ENCODE results near the gene NRBP1.
"Not testable (repeated sequence)": the region's sequence is repeated elsewhere in the genome, so short reads cannot be mapped to it uniquely, and the experiment has no call there.

The NRBP1 gene

DNA sequence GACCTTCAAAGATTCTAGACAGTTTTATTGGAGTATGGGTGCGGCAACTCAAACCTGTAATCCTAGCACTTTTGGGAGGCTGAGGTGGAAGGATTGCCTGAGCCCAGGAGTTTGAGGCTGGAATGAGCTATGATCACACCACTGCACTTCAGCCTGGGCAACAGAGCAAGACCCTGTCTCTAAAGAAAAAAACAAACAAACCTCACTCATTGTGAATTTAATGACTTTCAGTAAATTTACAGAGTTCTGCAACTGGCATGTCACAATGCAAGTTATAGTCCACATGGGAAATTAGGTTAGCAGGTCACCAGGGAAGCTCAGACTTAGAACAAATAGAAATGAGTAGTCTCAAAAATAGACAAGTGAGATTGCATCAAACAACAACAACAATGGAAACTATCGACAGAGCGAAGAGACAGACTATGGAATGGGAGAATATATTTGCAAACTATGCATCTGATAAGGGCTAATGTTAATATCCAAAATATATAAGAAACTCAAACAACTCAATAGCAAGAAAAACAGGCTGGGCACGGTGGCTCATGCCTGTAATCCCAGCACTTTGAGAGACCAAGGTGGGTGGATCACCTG is 6.7 kb upstream of the NRBP1 start:
- no peak for DNase-seq (ENCODE audit: low spot score)

DNA sequence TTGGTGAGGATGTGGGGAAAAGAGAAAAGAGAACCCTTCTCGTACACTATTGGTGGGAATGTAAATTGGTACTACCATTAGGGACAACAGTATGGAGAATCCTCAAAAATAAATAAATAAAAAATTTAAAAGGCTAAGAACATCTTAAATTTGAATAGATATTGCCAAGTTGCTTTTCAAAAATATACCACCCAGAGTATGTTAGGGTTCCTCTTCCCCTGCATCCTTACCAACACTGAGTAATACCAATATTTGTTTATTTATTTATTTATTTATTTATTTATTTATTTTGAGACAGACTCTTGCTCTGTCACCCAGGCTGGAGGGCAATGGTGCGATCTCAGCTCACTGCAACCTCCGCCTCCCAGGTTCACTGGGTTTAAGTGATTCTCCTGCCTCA is 5.5 kb upstream of the NRBP1 start:
- DNase-seq (ENCODE audit: low spot score) = no peak

DNA sequence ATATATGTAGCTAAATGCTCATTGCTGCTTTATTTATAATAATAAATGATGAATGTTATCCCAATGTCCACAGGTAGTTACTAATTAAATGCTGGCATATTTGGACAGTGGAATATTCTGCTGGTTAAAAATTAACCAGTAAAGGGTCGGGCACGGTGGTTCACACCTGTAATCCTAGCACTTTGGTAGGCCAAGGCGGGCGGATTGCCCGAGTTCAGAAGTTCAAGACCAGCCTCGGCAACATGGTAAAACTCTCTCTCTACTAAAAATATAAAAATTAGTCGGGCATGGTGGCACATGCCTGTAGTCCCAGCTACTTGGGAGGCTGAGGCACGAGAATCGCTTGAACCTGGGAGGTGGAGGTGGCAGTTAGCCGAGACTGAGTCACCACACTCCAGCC is 3.4 kb upstream of the NRBP1 start:
- not testable (repeated sequence) for DNase-seq (ENCODE audit: low spot score)

- DNase-seq (ENCODE audit: low spot score) = no peak
Measured at GRCh38 chr2:27427863-27428212, 593 bp upstream of the NRBP1 start.

- DNase-seq (ENCODE audit: low spot score) = peak; percentile 91
Measured at GRCh38 chr2:27428978-27429541, 629 bp downstream of the NRBP1 start.

- peak; percentile 83 for DNase-seq (ENCODE audit: low spot score)
Measured at GRCh38 chr2:27431395-27431794, 3.0 kb downstream of the NRBP1 start.

DNA sequence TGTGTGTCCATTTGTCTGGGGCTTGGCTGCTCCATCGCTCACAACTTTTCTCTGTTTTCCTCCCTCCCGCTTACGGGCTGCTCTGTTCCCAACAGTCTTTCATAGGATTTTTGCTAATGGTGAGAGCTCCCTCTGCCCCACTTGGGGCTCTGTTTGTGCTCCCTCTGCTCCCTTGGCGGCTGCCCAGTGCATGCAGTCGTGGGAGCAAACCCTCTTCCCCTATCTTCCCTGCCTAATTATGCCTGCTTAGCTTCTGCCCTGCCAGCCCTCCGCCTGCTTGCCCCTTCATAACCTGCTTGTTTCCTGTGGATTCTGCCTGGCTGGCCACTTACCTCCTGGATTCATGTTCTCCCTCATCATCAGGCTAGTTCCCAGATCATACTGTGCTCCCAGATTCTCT is 7.2 kb downstream of the NRBP1 start:
- no peak for DNase-seq (ENCODE audit: low spot score)

DNA sequence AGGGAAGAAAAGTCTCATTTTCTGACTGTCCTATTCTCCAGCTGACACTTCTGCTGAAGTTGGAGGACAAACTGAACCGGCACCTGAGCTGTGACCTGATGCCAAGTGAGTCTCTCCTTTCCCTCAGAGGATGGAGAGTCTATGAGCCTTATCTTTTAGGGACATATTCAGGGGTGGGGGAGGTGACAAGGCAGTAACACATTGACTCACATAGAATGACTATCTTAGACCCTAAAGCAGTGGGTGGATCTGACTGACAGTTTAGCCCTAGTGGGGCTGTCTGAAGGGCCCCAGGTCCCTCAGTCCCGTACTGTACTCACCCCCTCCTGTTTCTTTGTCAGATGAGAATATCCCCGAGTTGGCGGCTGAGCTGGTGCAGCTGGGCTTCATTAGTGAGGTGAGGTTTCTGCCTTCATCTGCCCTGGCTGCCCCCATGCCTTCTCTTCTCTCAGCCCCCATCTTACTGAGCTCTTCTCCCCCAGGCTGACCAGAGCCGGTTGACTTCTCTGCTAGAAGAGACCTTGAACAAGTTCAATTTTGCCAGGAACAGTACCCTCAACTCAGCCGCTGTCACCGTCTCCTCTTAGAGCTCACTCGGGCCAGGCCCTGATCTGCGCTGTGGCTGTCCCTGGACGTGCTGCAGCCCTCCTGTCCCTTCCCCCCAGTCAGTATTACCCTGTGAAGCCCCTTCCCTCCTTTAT is 12.9 kb downstream of the NRBP1 start:
- DNase-seq (ENCODE audit: low spot score) = no peak

- peak; percentile 64 for DNase-seq (ENCODE audit: low spot score)
Measured at GRCh38 chr2:27441958-27442919, 13.8 kb downstream of the NRBP1 start, which contains the start of gene KRTCAP3. TSS of gene KRTCAP3 (plus strand) at chr2:27442381. CDS start at chr2:27442413, 32 bp downstream.

DNA sequence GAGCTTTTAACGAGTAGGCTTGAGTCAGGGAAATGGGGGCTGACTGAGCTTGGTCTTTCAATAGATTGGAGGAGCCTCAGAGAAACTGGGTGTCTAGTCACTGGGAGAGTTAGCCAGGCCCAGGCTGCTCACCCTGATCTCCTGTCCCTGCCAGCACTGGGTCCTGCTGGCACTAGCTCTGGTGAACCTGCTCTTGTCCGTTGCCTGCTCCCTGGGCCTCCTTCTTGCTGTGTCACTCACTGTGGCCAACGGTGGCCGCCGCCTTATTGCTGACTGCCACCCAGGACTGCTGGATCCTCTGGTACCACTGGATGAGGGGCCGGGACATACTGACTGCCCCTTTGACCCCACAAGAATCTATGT is 14.5 kb downstream of the NRBP1 start:
- no peak for DNase-seq (ENCODE audit: low spot score)

DNA sequence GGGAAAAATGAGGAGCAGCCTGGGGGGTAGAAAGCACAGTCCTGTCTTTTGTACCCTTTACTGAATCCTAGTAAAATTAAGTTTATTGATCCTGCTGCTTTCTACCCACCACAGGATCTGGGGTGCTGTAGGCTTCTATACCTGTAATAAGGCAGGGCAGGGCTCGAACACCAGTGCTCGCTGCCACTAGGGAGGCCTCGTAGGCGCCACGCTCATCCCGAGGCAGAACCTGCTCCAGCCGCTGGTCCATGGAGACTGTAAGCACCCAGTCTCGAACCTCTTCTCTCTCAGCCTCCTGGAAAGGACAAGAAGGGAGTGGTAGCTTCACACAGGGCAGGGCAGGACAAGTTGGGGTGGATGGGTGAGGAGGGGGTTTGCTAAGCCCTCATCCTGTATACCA is 16.7 kb downstream of the NRBP1 start:
- no peak for DNase-seq (ENCODE audit: low spot score)

DNA sequence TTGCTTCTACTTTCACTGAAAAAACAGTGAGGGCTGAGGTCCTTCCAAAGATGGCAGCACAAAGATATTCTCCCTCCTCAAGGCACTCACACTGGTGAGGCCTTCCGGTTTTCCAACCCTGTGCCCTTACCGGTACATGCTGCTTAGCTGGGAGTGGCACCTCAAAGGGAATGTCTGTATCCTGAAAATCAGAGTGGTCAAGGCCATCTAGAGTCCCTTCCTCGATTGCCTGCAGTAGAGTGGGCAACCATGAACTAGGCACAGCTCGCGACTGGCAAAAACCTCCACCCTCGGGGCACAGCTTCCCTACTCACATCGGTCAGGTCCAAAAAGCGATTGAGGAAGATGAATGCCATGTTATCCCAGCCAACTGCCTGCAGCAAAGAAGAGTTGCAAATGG is 17.2 kb downstream of the NRBP1 start:
- DNase-seq (ENCODE audit: low spot score) = no peak

DNA sequence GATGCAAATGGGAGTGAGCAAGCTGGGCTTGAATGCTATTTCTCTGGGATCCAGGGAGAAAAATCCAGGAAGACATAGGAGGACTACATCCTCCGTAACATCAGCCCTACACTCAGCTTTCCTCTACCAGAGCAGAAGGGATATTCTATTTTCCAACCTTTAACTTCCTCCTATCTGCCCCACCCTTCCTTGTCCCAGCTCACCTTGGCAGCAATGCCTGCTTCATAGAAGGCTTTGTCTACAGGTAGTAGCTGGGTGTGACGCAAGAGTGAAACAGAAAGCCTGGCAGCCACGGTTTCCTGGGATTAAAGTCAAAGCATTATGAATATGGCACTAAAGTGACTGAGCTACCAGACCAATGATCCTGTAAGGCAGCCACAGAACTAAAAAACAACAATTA is 17.6 kb downstream of the NRBP1 start:
- peak; percentile 61 for DNase-seq (ENCODE audit: low spot score)

- peak; percentile 17 for DNase-seq (ENCODE audit: low spot score)
Measured at GRCh38 chr2:27448381-27448780, 19.9 kb downstream of the NRBP1 start.

DNA sequence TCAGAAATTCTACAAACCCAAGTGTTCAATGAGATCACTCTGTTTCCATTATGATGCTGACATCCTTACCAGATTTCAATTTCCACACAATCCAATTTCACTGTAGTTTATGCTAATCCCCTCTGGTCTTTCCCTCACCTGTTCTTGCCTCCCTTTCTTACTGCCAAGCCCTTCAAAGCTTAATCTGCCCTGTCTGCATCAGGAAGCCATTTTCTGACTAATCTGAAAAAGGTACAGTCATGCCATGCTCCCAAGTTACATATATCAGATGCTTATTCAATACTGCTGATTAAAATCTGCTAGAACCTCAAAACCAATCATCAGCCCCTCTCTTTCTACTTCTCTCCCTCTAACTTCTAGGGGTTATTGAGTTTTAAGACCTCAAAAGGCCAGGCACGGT is 22.7 kb downstream of the NRBP1 start:
- no peak for DNase-seq (ENCODE audit: low spot score)

- no peak for DNase-seq (ENCODE audit: low spot score)
Measured at GRCh38 chr2:27453968-27454367, 25.5 kb downstream of the NRBP1 start.

- no peak for DNase-seq (ENCODE audit: low spot score)
Measured at GRCh38 chr2:27461118-27461517, 32.7 kb downstream of the NRBP1 start.

GRCh38 chr2:27464443-27464842 is 36.0 kb downstream of the NRBP1 start:
- no peak for DNase-seq (ENCODE audit: low spot score)

GRCh38 chr2:27471961-27472360 is 43.5 kb downstream of the NRBP1 start:
- no peak for DNase-seq (ENCODE audit: low spot score)

DNA sequence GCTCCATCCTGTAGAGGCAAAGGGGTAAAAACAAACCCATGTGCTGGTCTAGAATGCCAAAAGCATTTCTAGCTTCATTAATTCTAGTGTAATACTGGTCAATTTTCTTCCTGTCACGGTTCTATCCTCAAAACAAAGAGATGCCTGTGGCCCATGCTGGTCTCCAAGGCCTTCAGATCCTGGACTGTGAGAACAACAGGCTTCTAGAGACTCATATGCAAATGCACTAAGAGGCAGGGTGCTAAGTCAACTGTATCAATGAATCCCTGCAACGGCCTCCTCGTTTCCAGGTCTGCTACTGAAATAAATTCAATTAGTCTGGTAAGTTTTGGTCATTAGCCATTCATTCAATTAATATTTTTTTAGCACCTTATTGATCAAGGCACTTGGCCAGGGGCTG is 57.1 kb downstream of the NRBP1 start:
- DNase-seq (ENCODE audit: low spot score) = no peak

DNA sequence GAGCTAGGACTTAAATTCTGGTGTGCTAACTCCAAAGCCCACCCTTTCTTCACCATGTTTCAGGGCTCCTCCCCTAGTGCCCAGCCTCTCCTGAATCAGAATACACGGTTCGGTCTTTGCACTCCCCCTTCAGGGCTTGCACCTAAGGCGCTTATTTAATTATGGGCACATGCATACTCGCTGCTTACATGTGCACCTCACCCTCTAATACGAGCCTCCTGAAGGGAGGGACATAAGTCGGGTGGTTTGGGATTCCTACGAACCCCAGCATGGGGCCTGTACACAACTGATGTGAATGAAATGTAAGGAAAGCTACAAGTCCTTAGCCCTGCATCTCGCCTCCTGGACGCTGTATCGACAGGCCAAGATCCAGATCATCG is 60.7 kb downstream of the NRBP1 start:
- peak; percentile 37 for DNase-seq (ENCODE audit: low spot score)

DNA sequence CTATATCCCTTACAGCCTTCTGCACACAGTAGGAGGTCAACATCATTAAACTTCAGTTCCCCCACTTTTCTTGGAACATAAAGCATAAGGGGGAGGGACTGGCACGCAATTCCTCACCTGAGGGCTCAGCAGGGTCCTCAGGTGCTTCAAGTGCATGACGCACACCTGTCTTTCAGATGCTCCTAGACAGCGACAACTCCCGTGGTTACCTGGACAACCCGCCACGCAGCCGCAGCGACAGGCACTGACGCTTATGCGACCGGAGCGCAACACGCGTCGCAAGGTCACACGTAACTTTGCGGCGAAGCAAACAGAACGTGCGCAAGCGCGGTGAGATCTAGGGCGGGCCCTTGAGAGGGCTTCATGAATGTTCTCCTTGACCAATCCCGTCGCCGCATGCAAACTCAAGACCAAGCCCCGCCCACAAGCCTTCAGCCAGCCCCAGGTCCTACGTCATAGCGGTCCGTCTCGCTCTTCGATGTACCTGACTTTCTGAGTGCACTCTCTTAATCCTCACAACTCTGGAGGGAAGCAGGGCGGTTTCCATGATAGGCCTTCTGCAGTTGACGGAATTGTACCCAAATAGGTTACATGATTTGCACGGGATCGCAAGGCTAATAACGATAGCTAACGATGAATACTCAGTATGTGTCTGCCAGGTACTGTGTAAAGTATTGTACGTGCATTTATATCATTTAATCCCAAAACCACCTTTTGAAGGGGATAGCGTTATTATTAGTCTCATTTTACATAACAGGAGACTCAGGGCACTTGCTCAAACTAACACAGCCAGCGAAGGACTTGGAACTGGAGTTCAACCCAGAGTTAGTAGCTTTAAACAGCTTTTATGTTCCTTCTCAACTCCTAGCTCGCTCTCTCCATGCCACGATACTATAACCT is 61.3 kb downstream of the NRBP1 start, which contains the start of gene IFT172:
IFT172 (minus strand) TSS at position 246 of the 900 bp plus-strand sequence; CDS start at position 156, 90 bp downstream.
- peak; percentile 100 for DNase-seq (ENCODE audit: low spot score)
